ENCODE measurements around the gene PARD3.

DNA sequence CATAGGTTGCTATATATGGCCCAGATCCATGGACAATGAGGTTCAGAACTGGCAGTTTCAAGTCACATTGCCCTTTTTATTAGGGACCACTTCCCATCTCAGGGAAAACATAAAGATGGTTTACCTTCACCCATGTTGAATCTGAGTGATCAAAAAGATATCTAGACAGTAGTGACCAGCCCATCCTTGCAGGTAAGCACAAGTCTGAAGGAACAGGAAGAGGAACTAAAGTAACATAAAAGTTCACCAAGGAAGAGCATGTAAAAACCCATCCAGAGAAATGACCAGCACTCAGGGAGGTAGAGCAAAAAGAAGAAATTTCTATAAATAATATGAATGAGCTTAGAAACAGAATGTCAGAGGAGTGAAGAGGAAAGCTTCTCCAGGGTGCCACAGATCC is 382.5 kb downstream of the PARD3 start:
- no peak for TF ChIP-seq POLR2A (IDR thresholded peaks at IDR 0.05)
- TF ChIP-seq, protein P1, sequence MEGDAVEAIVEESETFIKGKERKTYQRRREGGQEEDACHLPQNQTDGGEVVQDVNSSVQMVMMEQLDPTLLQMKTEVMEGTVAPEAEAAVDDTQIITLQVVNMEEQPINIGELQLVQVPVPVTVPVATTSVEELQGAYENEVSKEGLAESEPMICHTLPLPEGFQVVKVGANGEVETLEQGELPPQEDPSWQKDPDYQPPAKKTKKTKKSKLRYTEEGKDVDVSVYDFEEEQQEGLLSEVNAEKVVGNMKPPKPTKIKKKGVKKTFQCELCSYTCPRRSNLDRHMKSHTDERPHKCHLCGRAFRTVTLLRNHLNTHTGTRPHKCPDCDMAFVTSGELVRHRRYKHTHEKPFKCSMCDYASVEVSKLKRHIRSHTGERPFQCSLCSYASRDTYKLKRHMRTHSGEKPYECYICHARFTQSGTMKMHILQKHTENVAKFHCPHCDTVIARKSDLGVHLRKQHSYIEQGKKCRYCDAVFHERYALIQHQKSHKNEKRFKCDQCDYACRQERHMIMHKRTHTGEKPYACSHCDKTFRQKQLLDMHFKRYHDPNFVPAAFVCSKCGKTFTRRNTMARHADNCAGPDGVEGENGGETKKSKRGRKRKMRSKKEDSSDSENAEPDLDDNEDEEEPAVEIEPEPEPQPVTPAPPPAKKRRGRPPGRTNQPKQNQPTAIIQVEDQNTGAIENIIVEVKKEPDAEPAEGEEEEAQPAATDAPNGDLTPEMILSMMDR (IDR thresholded peaks at IDR 0.05), result no peak
